GM21723 (cell line): ENCODE data around the gene CYP3A7.
"Not testable (repeated sequence)": the region's sequence is repeated elsewhere in the genome, so short reads cannot be mapped to it uniquely, and the experiment has no call there.

Experiments used
- ATAC-seq: cut with Tn5 transposase; IDR thresholded peaks from one replicate; pipeline ENCODE4 v1.9.1; 2021; ENCODE audit warnings: mild to moderate bottlenecking, moderate library complexity; ENCODE audit not compliant: unreplicated experiment

CYP3A7 gene

DNA sequence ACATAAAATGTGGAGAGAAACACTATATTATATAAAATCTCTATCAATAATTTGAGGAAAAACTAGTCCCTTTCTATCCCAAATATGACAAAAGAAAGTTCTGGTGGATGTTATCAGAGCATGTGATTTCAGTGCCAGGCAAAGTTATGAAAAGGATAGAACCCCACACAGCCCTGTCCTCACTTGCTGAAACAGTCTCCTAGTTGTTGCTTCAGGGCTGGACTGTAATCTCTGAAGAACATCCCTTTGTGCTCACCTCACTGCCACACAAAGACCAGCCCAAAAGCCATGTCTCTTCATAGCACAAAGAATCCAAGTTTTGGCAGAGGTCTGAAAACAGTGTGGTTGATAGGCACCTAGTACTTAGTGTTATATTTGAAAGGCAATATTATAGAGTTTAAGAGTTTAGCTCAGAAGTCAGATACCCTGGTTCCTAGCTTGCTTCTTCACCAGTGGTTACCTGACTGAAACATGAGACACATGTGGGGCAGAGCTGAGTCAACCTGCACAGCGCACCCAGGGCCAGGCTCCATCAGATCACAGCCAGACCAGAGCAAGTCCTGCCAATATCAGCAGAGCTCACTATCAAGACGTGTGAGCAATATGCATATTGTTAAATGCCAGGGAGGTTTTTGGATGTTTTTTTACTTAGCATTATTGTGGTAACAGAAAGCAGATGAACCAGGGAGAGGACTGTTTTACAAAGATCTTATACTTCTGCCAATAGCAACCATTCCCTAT is 25.0 kb downstream of the CYP3A7 start:
- ATAC-seq = no peak

DNA sequence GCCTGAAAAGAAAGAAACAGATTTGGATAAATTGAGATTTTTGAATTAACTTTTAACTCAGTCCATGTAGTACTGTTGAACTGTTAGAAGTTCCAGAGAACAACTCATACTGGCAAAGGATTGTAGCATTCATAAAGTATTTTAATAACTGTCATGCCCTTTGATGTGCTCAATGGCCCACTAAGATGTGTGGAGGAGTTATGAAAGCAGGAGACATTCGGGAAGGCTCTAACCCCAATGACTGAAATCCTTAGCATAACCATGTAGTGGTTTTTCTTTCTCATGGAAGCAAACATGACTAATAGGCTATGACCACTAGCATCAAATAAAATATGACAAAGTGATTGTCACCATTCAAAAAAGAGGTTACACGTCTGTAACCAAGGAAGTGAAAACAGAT is 25.7 kb downstream of the CYP3A7 start:
- ATAC-seq = no peak

DNA sequence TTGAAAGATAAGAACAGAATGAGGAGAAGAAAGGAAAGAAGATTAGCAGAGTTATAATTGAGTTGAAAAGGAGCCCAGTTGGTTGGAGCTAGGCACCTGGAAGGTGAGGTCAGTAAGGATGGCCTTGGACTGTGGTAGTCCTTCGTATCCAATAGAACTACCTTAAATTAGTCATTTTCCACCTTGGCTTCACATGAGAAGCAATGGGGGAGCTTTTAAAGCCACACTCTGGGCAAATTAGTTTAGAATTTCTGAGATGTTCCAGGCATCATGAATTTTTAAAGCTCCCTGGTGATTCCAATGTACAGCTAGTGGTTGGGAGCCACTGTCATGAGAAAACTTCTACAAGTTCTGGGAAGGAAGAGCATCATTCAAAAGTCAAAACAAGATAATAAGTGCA is 27.9 kb downstream of the CYP3A7 start:
- no peak for ATAC-seq

DNA sequence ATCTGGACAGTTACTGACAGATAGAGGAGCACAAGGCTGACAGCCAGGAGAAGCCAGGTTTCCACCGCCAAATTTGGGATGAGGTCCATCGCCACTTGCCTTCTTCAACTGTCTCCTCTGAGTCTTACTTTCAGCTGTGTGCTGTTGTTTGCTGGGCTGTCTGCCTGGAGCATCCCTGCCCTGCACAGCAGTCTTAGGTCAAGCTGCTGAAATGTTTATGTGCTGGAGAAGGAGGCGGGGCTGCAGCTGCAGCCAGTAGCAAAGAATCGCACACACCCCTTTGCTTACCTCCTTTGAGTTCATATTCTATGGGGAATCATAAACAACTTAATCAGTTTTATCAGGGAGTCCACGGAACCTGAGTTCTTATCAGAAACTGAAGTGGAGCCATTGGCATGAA is 35.0 kb downstream of the CYP3A7 start:
- no peak for ATAC-seq

DNA sequence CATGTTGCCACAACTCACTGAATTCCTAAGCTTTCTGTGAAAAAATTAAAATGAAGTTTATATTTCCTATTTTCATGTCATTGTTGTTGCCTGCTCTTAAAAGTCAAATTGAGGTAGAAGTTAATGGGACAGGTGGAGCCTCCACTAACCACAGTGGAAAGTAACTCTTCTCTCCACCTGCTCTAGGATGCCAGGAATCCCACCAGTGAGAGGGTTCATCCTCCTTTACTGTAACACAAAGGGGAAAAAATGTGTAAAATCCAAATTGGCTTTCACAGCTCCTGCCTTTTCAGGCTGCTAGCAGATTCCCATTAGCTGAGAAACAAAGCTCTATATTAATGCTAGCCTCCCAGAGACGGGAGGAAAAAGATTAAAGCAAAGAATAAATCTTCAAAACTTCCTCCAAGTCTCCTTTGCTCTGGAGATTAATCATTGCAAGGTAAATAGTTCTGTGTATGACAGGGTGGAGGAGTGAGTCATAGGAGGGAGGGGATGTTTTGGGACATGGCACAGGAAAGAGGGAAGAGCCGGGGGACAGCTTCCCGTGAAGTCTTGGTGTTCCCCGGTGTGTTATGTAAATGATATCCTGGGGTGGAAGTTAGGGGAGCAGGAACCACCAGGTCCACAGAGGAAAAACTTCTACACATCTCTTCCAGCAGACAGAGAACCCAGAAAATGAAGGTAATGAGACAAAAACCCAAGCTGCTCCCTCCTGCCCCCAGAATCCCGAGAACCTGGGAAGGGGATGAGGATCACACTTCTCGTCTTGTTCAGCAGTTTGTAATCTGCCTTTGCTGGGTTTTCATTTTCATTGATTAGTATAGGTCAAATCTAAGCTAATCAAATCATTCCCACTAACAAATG is 35.9 kb downstream of the CYP3A7 start:
- not testable (repeated sequence) for ATAC-seq

DNA sequence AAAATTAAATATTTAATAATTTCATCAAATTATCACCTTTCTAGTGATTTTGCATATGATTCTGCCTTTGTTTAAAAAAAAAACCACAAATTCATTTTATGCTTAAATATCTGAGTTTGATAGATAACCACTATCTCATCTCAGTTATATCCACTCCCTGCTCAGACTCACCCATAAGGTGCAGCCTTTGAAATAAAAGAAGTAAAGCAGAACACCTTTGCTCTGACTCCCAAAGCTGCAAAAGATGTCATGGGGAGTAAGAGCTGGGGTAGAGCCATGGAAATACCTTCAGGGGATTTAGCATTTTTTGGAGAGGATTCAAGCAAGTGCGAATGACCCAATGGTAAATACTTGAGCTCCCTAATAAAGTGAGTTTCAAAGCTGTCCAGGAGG is 40.1 kb downstream of the CYP3A7 start:
- ATAC-seq = no peak

DNA sequence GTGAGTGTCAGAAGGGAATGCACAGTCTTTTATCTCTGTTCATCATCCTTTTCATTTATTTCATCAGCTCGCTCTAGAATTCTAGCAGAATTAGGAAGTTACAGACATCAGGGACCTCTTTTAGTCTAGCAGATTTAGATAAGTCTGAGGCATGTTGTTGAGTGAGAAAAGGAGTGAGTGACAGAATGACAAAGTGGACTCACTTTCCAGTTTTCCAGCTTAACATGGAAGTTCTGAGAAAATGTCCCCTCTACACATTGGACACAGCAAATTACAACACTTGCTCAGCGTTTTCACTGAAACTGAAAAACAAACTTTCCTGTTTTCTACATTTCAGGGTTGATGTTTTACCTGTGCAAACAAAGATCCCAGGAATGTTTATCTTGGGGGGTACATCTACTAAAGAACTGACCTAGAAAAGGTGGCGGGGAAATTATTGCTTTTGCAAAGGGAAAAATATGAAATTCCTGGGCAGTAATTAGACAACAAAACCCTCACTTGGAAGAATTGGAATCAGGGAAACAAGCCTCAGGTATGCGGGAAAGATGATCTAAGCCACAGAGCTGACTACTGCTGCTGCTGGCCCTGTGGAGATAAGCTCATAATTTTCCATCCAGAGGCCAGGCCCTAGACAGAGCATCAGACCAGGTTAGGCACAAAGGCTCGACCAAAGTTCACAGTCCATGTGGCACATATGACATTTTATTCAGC is 40.6 kb downstream of the CYP3A7 start:
- ATAC-seq = no peak

DNA sequence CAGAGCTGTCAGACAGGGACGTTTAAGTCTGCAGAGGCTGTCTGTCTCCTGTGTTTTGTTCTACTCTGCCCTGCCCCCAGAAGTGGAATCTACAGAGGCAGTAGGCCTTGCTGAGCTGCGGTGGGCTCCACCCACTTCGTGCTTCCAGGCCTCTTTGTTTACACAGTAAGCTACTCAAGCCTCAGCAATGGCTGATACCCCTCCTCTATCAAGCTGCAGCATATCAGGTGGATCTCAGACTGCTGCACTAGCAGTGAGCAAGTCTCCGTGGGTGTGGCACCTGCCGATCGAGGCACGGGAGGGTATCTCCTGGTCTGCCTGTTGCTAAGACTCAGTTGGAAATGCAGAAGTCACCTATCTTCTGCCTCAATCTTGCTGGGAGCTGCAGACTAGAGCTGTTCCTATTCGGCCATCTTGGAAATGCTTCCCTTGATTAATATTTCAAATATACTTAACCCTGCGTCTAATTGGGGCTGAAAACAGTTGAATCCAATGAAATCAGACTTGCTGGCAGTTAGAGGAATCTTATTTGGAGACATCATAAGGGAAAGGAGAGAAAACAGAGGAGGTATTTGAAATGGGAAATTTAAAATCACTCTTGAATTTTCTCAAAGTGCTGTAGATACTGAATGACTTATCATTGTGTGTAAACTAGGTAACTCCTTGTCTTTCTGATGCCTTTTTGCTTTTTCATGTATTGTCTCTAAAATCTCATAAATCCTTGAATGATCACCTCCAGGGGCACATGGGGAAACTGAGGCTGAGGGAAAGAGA is 41.4 kb downstream of the CYP3A7 start:
- ATAC-seq = no peak

DNA sequence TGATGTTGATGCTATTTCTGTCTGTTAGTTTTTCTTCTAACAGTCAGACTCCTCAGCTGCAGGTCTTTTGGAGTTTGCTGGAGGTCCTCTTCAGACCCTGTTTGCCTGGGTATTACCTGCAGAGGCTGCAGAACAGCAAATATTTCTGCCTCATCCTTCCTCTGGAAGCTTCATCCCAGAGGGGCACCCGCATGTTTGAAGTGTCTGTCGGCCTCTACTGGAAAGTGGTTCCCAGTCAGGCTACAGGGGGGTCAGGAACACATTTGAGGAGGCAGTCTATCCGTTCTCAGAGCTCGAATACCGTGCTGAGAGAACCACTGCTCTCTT is 41.9 kb downstream of the CYP3A7 start:
- no peak for ATAC-seq

DNA sequence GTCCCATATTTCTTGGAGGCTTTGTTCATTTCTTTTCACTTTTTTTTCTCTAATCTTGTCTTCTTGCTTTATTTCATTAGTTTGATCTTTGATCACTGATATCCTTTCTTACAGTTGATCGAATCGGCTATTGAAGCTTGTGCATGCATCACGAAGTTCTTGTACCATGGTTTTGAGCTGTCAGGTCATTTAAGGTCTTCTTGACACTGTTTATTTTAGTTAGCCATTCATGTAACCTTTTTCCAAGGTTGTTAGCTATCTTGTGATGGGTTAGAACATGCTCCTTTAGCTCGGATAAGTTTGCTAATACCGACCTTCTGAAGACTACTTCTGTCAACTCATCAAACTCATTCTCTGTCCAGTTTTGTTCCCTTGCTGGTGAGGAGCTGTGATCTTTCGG is 42.4 kb downstream of the CYP3A7 start:
- ATAC-seq = not testable (repeated sequence)

DNA sequence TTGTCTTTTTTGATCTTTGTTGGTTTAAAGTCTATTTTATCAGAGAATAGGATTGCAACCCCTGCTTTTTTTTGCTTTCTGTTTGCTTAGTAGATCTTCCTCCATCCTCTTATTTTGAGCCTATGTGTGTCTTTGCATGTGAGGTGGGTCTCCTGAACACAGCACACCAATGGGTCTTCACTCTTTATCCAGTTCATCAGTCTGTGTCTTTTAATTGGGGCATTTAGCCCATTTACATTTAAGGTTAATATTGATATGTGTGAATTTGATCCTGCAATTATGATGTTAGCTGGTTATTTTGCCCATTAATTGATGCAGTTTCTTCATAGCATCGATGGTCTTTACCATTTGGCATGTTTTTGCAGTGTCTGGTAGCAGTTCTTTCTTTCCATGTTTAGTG is 43.3 kb downstream of the CYP3A7 start:
- not testable (repeated sequence) for ATAC-seq

DNA sequence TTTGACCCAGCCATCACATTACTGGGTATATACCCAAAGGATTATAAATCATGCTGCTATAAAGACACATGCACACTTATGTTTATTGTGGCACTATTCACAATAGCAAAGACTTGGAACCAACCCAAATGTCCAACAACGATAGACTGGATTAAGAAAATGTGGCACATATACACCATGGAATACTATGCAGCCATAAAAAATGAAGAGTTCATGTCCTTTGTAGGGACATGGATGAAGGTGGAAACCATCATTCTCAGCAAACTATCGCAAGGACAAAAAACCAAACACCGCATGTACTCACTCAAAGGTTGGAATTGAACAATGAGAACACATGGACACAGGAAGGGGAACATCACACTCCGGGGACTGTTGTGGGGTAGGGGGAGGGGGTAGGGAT is 44.1 kb downstream of the CYP3A7 start:
- ATAC-seq = not testable (repeated sequence)

DNA sequence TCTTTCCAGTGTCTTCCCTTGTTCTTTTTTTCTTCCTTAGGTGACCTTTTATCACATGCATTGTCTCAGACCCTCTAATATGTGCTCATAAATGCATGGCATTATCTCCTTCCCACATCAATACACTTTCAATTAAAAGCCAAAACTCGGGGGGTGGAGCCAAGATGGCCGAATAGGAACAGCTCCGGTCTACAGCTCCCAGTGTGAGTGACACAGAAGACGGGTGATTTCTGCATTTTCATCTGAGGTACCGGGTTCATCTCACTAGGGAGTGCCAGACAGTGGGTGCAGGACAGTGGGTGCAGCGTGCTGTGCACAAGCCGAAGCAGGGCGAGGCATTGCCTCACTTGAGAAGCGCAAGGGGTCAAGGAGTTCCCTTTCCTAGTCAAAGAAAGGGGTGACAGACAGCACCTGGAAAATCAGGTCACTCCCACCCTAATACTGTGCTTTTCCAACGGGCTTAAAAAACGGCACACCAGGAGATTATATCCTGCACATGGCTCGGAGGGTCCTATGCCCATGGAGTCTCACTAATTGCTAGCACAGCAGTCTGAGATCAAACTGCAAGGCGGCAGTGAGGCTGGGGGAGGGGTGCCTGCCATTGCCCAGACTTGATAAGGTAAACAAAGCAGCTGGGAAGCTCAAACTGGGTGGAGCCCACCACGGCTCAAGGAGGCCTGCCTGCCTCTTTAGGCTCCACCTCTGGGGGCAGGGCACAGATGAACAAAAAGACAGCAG is 49.0 kb downstream of the CYP3A7 start:
- ATAC-seq = not testable (repeated sequence)

DNA sequence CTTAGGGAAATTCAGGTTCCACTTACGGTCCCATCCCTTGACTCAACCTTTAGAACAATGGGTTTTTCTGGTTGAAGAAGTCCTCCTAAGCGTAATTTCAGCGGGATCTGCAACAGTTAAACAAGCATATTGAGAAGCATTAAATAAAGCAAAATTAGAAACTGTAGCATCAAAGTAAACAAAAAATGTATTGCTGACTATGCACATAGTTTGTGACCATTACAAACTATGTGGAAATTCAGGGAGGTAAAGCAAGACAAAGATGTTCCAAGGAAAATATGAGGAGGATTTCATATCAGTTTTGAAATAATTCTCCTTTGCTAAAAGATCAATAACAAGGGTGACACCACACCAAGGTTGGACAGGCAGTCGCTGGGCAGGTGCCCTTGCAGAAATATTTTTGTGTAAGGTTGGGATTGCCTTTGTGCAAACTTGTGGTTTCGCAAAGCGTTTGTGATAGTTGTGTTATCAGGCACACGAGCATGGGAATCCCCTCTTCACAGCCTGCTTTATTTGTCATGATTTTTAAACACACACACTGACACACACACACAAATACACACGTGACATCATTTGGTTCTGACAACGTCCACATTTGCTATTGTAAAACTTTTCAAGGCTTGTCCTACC is 49.8 kb downstream of the CYP3A7 start:
- no peak for ATAC-seq

DNA sequence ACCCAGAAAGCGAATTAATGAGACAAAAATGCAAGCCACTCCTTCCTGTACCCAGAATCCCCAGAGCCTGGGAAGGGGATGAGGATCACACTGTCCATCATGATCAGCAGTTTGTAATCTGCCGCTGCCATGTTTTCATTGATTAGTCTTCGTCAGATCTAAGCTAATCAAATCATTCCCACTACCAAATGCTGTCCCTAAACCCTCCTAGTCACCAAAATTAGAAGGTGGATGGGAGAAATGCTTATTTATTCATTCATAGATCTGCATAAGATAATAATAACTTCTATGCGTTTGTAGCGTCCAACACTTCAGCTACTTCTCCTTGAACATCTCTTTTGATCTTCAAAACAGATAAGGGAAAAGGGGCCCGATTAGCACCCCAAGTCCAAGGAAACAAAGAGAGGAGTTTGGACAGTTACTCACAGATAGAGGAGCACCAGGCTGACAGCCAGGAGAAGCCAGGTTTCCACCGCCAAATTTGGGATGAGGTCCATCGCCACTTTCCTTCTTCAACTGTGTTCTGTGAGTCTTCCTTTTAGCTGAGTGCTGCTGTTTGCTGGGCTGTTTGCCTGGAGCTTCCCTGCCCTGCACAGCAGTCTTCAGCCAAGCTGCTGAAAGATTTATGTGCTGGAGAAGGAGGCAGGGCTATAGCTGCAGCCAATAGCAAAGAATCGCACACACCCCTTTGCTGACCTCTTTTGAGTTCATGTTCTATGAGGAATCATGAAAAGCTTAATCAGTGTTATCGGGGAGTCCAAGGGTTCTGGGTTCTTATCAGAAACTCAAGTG is 55.4 kb downstream of the CYP3A7 start, which contains the start of gene CYP3A5:
Gene CYP3A5 (minus strand): TSS at position 597 of the 792 bp plus-strand sequence. CDS start 100 bp downstream, at position 497.
- ATAC-seq = no peak

DNA sequence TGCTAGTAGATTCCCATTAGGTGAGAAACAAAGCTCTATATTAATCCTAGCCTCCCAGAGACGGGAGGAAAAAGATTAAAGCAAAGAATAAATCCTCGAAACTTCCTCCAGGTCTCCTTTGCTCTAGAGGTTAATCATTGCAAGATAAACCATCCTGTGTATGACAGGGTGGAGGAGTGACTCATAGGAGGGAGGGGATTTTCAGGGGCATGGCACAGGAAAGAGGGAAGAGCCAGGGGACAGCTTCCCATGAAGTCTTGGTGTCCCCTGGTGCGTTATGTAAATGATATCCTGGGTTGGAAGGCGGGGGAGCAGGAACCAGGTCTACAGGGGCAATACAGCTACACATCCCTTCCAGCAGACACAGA is 56.0 kb downstream of the CYP3A7 start:
- ATAC-seq = no peak

DNA sequence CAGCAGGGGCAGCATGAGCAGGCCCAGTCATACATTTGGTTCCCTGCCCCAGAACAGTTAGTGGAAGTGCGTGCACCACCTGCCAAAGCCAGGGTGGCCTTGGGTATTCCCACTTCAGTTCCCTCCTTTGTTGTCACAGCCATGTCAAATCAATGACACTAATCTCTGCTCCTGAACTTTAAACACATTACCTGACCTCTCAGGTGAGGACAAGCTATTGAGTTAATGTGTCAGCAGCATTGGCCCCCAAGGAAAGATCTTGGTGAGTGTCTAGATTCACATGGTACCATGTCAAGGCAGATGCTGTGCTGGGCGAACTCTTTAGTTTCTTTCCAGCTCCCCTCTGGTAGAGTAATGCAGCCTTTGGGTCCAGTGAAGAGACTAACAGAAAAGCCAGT is 57.3 kb downstream of the CYP3A7 start:
- ATAC-seq = no peak

DNA sequence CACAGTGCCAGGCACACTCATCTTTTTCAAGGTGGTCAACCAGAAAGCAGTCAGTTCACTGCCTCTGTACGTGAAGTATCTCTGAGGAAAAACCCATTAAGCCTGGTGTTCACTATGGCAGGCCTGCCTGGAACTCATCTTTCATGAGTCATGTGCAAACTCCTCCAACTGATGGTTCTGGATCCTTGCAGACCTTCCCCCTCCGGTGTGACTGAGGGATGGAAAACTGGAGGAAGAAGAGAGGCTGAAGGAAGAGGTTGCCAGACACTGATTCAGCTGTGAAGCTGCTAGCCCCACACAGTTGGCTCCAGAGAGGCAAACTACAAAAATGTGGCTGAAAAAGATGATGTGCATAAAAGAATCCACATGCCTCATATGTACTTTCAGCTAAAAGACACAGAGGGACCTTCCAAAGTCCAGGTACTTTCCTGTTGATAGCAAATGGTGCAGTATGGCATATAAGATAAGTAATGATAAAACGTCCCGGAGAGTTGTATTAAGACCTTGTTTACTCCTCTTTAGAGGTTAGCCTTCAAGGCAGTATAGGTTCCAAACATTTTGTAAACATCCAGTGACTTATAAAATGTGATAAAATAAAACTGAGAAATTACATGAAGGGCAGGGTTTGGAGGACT is 57.9 kb downstream of the CYP3A7 start:
- no peak for ATAC-seq
